ENCODE data around the gene OR52L1. TPM values are rescaled to one million over a fixed set of nuclear protein-coding genes. Genes with fewer than 3 reads are reported as not detected.

The OR52L1 gene
- total RNA-seq, 4 donors from 2014 or later, result not detected

- H3K27ac ChIP-seq, result no peak overlapping the region
- in situ Hi-C loops (cut with MboI; ENCODE audit: low pct_ligation_motif_present in 1 of 4, low pct_unique_long_range_greater_than_20kb in 1 of 4, low sequenced_read_pairs in 3 of 4) (no loop called here), intact Hi-C loops (cut with DNase I; ENCODE audit: low total_unique reads) (no loop called here)
- 52 to 70% methylated on average over 3 of the region's 3 CpGs for WGBS, 2 donors (ENCODE audit: low coverage in 1 of 2)
- H3K9me3 ChIP-seq, result no peaks in the 10 kb centered on the region
- H3K4me1 ChIP-seq, result no peaks in the 10 kb centered on the region
- no peak overlapping the region for H3K4me3 ChIP-seq
- no peaks in the 10 kb centered on the region for H3K36me3 ChIP-seq
- DNase-seq, result no peak
- peaks cover 6% of the 10 kb centered on the region for H3K27me3 ChIP-seq
- TF ChIP-seq POLR2AphosphoS5 (IDR thresholded peaks at IDR 0.05) (no peak), CTCF (IDR thresholded peaks at IDR 0.05) (no peak), POLR2A (IDR thresholded peaks at IDR 0.05) (no peak), EP300 (IDR thresholded peaks at IDR 0.05; ENCODE audit: low read depth) (no peak)
Measured at GRCh38 chr11:5992150-5992549, 5.4 kb upstream of the OR52L1 start.

- H3K4me1 ChIP-seq, result no peaks in the 10 kb centered on the region
- DNase-seq, result no peak
- no peak overlapping the region for H3K27ac ChIP-seq
- in situ Hi-C loops (cut with MboI; ENCODE audit: low pct_ligation_motif_present in 1 of 4, low pct_unique_long_range_greater_than_20kb in 1 of 4, low sequenced_read_pairs in 3 of 4), result no loop called here
- TF ChIP-seq CTCF (IDR thresholded peaks at IDR 0.05) (no peak), POLR2A (IDR thresholded peaks at IDR 0.05) (no peak), EP300 (IDR thresholded peaks at IDR 0.05; ENCODE audit: low read depth) (no peak), POLR2AphosphoS5 (IDR thresholded peaks at IDR 0.05) (no peak)
- H3K27me3 ChIP-seq, result peaks cover 6% of the 10 kb centered on the region
- no peaks in the 10 kb centered on the region for H3K9me3 ChIP-seq
- 64 to 75% methylated on average over 3 to 4 of the region's 4 CpGs for WGBS, 2 donors (ENCODE audit: low coverage in 1 of 2)
- H3K4me3 ChIP-seq, result no peak overlapping the region
- intact Hi-C loops (cut with DNase I; ENCODE audit: low total_unique reads), result no loop called here
- no peaks in the 10 kb centered on the region for H3K36me3 ChIP-seq
Measured at GRCh38 chr11:5989203-5989602, 2.4 kb upstream of the OR52L1 start.

GRCh38 chr11:5983443-5983842, 3.3 kb downstream of the OR52L1 start:
- H3K9me3 ChIP-seq, result no peaks in the 10 kb centered on the region
- DNase-seq, result no peak
- WGBS, 2 donors (ENCODE audit: low coverage in 1 of 2), result 27 to 64% methylated on average over 1 of the region's 1 CpG
- no peak overlapping the region for H3K4me3 ChIP-seq
- TF ChIP-seq CTCF (IDR thresholded peaks at IDR 0.05) (no peak), EP300 (IDR thresholded peaks at IDR 0.05; ENCODE audit: low read depth) (no peak), POLR2A (IDR thresholded peaks at IDR 0.05) (no peak), POLR2AphosphoS5 (IDR thresholded peaks at IDR 0.05) (no peak)
- no peaks in the 10 kb centered on the region for H3K27me3 ChIP-seq
- in situ Hi-C loops (cut with MboI; ENCODE audit: low pct_ligation_motif_present in 1 of 4, low pct_unique_long_range_greater_than_20kb in 1 of 4, low sequenced_read_pairs in 3 of 4), result no loop called here
- H3K36me3 ChIP-seq, result no peaks in the 10 kb centered on the region
- intact Hi-C loops (cut with DNase I; ENCODE audit: low total_unique reads), result no loop called here
- H3K4me1 ChIP-seq, result no peaks in the 10 kb centered on the region
- H3K27ac ChIP-seq, result no peak overlapping the region

GRCh38 chr11:5973530-5973929, 13.3 kb downstream of the OR52L1 start:
- intact Hi-C loops (cut with DNase I; ENCODE audit: low total_unique reads) (no loop called here), in situ Hi-C loops (cut with MboI; ENCODE audit: low pct_ligation_motif_present in 1 of 4, low pct_unique_long_range_greater_than_20kb in 1 of 4, low sequenced_read_pairs in 3 of 4) (no loop called here)
- H3K27me3 ChIP-seq, result no peaks in the 10 kb centered on the region
- H3K9me3 ChIP-seq, result no peaks in the 10 kb centered on the region
- no peaks in the 10 kb centered on the region for H3K36me3 ChIP-seq
- TF ChIP-seq POLR2AphosphoS5 (IDR thresholded peaks at IDR 0.05) (no peak), CTCF (IDR thresholded peaks at IDR 0.05) (no peak), EP300 (IDR thresholded peaks at IDR 0.05; ENCODE audit: low read depth) (no peak), POLR2A (IDR thresholded peaks at IDR 0.05) (no peak)
- no peaks in the 10 kb centered on the region for H3K4me1 ChIP-seq
- 63 to 67% methylated on average over 1 of the region's 1 CpG for whole genome bisulfite sequencing, 2 donors (ENCODE audit: low coverage in 1 of 2)
- no peak overlapping the region for H3K27ac ChIP-seq
- DNase-seq, result no peak
- no peak overlapping the region for H3K4me3 ChIP-seq
